Uterus (tissue), 4 donors: ENCODE data around the gene AUTS2. TPM values are rescaled to one million over a fixed set of nuclear protein-coding genes. Genes with fewer than 3 reads are reported as not detected.

Experiments
- DNase-seq, 2 donors: peaks; one replicate each; pipeline ENCODE4 v3.0.0-alpha.2; 2019 to 2020
- H3K27ac ChIP-seq, 2 donors: fragments of 200-600 bp; sonication (generic); 1 replicate in 1 of 2; 2 replicates in 1 of 2; pipeline ENCODE4 v1.5.1; 2016 to 2018
- H3K27me3 ChIP-seq, 2 donors: fragments of 200-600 bp; sonication (generic); one replicate each; pipeline ENCODE4 v1.5.1; 2018 to 2019; ENCODE audit warnings: control low read depth in 1 of 2
- H3K36me3 ChIP-seq, 2 donors: fragments of 200-600 bp; sonication (generic); one replicate each; pipeline ENCODE4 v1.5.1; 2019; ENCODE audit warnings: control low read depth in 1 of 2
- H3K4me1 ChIP-seq, 2 donors: fragments of 200-600 bp; sonication (generic); one replicate each; pipeline ENCODE4 v1.5.1; 2018 to 2019; ENCODE audit warnings: control low read depth in 1 of 2
- H3K4me3 ChIP-seq, 2 donors: fragments of 200-600 bp; sonication (generic); 1 replicate in 1 of 2; 2 replicates in 1 of 2; pipeline ENCODE4 v1.5.1; 2018 to 2019; ENCODE audit warnings: mild to moderate bottlenecking in 1 of 2
- H3K9me3 ChIP-seq, 2 donors: fragments of 200-600 bp; sonication (generic); one replicate each; pipeline ENCODE4 v1.5.1; 2019; ENCODE audit warnings: control low read depth in 1 of 2
- POLR2A ChIP-seq, 2 donors: fragments of 450-650 bp; IDR thresholded peaks; one replicate each; pipeline ENCODE4 v1.6.1; 2016; ENCODE audit warnings: antibody characterized with exemption in 2 of 2, mild to moderate bottlenecking in 1 of 2, moderate library complexity in 1 of 2
- intact Hi-C: fragments of 100-400 bp; cut with DNase I; formaldehyde crosslinking; loops from one replicate; pipeline ENCODE4 v1.15.1; 2023; ENCODE audit warnings: low total_unique reads
- total RNA-seq, 4 donors: library from RNA; depleted of rRNA in 3 of 4; stranded (reverse); fragments of >200 nt in 3 of 4; gene quantifications; one replicate each; pipeline versions ENCODE4 v1.1.0 to v1.2.4, GENCODE V29; 2014 to 2023
- TF ChIP-seq, protein P1 (sequence below), 4 experiments: fragments of 200-600 bp in 2 of 4; fragments of 450-650 bp in 2 of 4; sonication (generic) in 2 of 4; IDR thresholded peaks; one replicate each; pipeline ENCODE4 v1.5.1; 2016 to 2019; ENCODE audit warnings: antibody characterized with exemption in 4 of 4, mild to moderate bottlenecking in 2 of 4, moderate library complexity in 1 of 4
- donor health status: DM: yes; HTN: yes; CAD: no.

AUTS2 gene
- total RNA-seq, 4 donors from 2014 or later: 10.5 to 58.2 (median 30.0) TPM

DNA sequence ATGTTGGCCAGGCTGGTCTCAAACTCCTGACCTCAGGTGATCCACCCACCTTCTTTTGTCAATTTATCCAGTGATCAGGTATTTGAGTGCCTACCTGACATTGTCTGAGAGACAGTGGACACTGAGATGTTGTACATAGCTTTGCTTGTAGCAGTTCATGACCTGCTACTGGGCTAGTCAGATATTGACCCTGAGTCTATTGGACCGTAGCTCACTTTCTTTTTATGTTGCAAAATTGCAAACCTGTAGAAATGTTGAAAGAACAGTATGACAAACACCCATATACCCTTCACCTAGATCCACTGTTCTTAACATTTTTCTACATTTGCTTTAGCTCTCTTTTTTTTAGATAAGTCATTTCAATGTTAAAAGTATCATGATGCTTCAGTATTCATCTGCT is 1123.2 kb downstream of the AUTS2 start:
- TF ChIP-seq, protein P1, sequence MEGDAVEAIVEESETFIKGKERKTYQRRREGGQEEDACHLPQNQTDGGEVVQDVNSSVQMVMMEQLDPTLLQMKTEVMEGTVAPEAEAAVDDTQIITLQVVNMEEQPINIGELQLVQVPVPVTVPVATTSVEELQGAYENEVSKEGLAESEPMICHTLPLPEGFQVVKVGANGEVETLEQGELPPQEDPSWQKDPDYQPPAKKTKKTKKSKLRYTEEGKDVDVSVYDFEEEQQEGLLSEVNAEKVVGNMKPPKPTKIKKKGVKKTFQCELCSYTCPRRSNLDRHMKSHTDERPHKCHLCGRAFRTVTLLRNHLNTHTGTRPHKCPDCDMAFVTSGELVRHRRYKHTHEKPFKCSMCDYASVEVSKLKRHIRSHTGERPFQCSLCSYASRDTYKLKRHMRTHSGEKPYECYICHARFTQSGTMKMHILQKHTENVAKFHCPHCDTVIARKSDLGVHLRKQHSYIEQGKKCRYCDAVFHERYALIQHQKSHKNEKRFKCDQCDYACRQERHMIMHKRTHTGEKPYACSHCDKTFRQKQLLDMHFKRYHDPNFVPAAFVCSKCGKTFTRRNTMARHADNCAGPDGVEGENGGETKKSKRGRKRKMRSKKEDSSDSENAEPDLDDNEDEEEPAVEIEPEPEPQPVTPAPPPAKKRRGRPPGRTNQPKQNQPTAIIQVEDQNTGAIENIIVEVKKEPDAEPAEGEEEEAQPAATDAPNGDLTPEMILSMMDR (IDR thresholded peaks at IDR 0.05): no peak
- no peak for TF ChIP-seq POLR2A (IDR thresholded peaks at IDR 0.05)
- H3K36me3 ChIP-seq: no peaks in the 10 kb centered on the region
- H3K27me3 ChIP-seq: no peaks in the 10 kb centered on the region
- no peaks in the 10 kb centered on the region for H3K4me1 ChIP-seq
- intact Hi-C loops: no loop called here
- no peak for DNase-seq
- no peak overlapping the region for H3K27ac ChIP-seq
- no peak overlapping the region for H3K4me3 ChIP-seq
- H3K9me3 ChIP-seq: no peaks in the 10 kb centered on the region

DNA sequence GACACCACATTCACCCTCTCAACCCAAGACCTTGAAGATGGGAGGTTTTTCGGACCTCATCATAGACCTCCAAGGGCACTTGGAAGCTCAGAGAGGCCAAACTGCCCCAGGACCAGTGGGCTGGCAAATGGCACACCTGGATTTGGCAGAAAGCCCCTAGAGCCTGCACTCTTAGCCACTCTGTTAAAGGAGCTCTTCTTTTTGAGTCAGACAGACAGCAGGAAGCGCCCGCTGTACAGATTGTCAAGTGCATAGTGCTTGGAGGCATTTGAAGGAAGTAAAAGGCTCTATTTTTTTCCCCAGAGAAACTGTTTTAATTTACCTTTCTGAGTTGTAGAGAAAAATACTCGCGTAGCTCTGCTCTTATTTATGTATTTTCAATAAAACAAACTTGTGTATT is 1125.1 kb downstream of the AUTS2 start:
- Histone ChIP-seq H3K4me1 (no peaks in the 10 kb centered on the region), H3K36me3 (no peaks in the 10 kb centered on the region), H3K4me3 (no peak overlapping the region), H3K9me3 (no peaks in the 10 kb centered on the region), H3K27ac (no peak overlapping the region), H3K27me3 (no peaks in the 10 kb centered on the region)
- intact Hi-C loops: no loop called here
- TF ChIP-seq, protein P1 (IDR thresholded peaks at IDR 0.05): no peak
- no peak for TF ChIP-seq POLR2A (IDR thresholded peaks at IDR 0.05)
- DNase-seq: no peak

DNA sequence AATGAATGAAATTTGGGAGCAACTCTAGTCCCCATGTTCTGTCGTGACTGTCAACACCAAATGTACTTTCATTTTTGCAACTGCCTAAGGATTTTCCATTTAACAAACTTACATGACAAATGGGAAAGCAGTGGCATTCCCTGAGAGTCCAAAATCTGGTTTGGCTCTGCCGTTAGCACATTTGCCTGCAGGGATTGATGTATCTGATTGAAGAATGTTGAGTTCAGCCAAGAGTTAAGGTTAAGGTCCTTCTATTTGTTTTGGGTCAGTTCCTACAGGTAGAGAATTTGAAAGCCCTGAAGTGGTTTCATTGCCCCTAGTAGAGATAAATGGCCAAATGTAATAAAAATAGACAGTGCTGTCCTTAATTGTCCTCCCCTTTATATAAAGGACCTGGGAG is 1127.2 kb downstream of the AUTS2 start:
- no peaks in the 10 kb centered on the region for H3K4me1 ChIP-seq
- TF ChIP-seq POLR2A (IDR thresholded peaks at IDR 0.05): no peak
- TF ChIP-seq, protein P1 (IDR thresholded peaks at IDR 0.05): no peak
- no peak overlapping the region for H3K4me3 ChIP-seq
- no peak overlapping the region for H3K27ac ChIP-seq
- H3K27me3 ChIP-seq: no peaks in the 10 kb centered on the region
- intact Hi-C loops: no loop called here
- no peaks in the 10 kb centered on the region for H3K36me3 ChIP-seq
- H3K9me3 ChIP-seq: no peaks in the 10 kb centered on the region
- DNase-seq: no peak

DNA sequence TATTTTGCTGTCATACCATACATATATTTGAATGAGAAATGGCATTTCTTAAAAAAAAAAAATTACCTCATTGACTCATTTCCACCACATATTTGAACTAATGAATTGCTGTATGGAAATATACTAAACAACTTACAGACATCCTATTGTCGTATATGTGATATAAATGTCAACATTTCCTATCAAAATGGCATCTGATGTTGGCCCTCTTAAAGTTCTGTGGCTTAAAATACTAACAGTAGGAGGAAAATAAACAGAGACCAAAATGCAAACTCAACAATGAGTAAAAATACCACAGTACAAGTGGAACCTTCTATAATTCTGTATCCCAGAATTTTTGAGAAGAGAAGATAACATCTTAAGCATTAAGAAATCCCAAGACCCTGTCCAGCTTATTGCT is 1128.0 kb downstream of the AUTS2 start:
- TF ChIP-seq, protein P1 (IDR thresholded peaks at IDR 0.05): no peak
- TF ChIP-seq POLR2A (IDR thresholded peaks at IDR 0.05): no peak
- Histone ChIP-seq H3K36me3 (no peaks in the 10 kb centered on the region), H3K27ac (no peak overlapping the region), H3K9me3 (no peaks in the 10 kb centered on the region), H3K4me3 (no peak overlapping the region), H3K27me3 (no peaks in the 10 kb centered on the region), H3K4me1 (no peaks in the 10 kb centered on the region)
- DNase-seq: no peak
- intact Hi-C loops: no loop called here

DNA sequence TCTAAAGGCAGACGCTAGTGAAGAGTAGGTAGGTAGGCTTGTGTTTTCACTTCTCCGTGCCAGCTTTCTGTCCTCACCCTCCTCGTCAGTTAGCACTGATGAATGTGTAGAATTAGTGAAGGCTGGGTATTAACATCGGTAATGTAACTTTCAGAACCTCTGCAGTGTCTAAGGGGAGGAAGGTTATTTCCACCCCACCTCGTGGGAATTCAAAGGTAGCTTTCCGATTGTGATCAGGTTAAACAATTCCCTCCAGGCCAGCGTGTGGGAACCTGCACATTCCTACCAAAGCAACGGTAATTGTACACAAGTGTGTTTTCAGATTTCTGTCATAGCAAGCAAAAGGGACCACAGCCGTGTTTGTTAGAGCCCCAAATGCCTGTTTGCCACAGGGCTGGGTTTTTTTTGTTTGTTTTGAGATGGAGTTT is 1128.7 kb downstream of the AUTS2 start:
- H3K9me3 ChIP-seq: no peaks in the 10 kb centered on the region
- H3K4me3 ChIP-seq: no peak overlapping the region
- H3K27ac ChIP-seq: no peak overlapping the region
- no peaks in the 10 kb centered on the region for H3K4me1 ChIP-seq
- no peaks in the 10 kb centered on the region for H3K27me3 ChIP-seq
- TF ChIP-seq POLR2A (IDR thresholded peaks at IDR 0.05): no peak
- no peaks in the 10 kb centered on the region for H3K36me3 ChIP-seq
- DNase-seq: no peak
- intact Hi-C loops: no loop called here

DNA sequence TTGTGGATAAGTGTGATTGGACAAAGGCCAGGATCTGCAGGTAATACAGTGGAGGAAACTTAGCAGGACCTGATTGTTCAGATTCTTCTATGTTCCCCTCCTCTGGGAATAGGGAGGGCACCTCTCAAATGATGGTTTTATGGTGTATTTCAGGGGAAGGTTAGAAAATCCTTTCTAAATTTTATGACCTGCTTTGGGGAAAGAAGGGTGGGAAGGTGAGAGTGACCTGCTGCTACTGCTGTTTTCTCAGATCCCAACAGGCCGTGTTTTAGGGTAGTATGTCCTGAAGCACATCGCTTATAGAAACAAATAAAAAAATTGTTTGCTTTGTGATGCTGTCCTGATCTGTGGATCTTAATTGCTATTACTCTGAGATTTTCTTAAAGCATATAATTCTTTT is 1129.6 kb downstream of the AUTS2 start:
- no peak overlapping the region for H3K27ac ChIP-seq
- DNase-seq: no peak
- H3K9me3 ChIP-seq: no peaks in the 10 kb centered on the region
- H3K4me1 ChIP-seq: no peaks in the 10 kb centered on the region
- H3K36me3 ChIP-seq: no peaks in the 10 kb centered on the region
- H3K27me3 ChIP-seq: no peaks in the 10 kb centered on the region
- intact Hi-C loops: no loop called here
- H3K4me3 ChIP-seq: no peak overlapping the region
- TF ChIP-seq, protein P1 (IDR thresholded peaks at IDR 0.05): no peak
- TF ChIP-seq POLR2A (IDR thresholded peaks at IDR 0.05): no peak
